Left lung (tissue), 10 donors: ENCODE measurements around the gene CALML6. TPM values are rescaled to one million over a fixed set of nuclear protein-coding genes. Genes with fewer than 3 reads are reported as not detected.

Experiments used
- ATAC-seq: fragments of 200-7000 bp; cut with Tn5 transposase; one replicate; pipeline ENCODE4 v1.9.1; 2020; ENCODE audit warnings: moderate library complexity
- DNase-seq, 4 donors: peaks; one replicate each; pipeline ENCODE4 v3.0.0-alpha.2; 2013 to 2020
- H3K27ac ChIP-seq, 2 donors: fragments of 200-600 bp; sonication (generic) in 1 of 2; one replicate each; pipeline versions ENCODE4 v1.5.0 to v1.8.0; 2020 to 2021
- H3K27me3 ChIP-seq, 2 donors: fragments of 200-600 bp; sonication (generic) in 1 of 2; one replicate each; pipeline versions ENCODE4 v1.5.0 to v1.8.0; 2020 to 2021
- H3K36me3 ChIP-seq, 2 donors: fragments of 200-600 bp; sonication (generic) in 1 of 2; one replicate each; pipeline versions ENCODE4 v1.5.0 to v1.8.0; 2020 to 2021
- H3K4me1 ChIP-seq, 2 donors: fragments of 200-600 bp; one replicate each; pipeline ENCODE4 v1.8.0; 2021
- H3K4me3 ChIP-seq, 2 donors: fragments of 200-600 bp; sonication (generic) in 1 of 2; one replicate each; pipeline versions ENCODE4 v1.5.0 to v1.8.0; 2020 to 2021; ENCODE audit warnings: mild to moderate bottlenecking in 1 of 2
- H3K9me3 ChIP-seq, 2 donors: fragments of 200-600 bp; sonication (generic) in 1 of 2; one replicate each; pipeline versions ENCODE4 v1.5.0 to v1.8.0; 2020 to 2021
- CTCF ChIP-seq, 2 donors: fragments of 200-600 bp; sonication (generic) in 1 of 2; IDR thresholded peaks; one replicate each; pipeline versions ENCODE4 v1.5.0 to v1.8.0; 2021; ENCODE audit warnings: antibody characterized with exemption in 2 of 2
- intact Hi-C, 2 donors: fragments of 100-400 bp; cut with DNase I; formaldehyde crosslinking; loops; one replicate each; pipeline versions ENCODE4 v1.11.2 to v1.14.2; 2022
- polyA plus RNA-seq, 6 donors: library from polyadenylated mRNA; unstranded; fragments of 120-200 nt; gene quantifications; one replicate each; pipeline ENCODE4 v1.2.1, GENCODE V29; 2013; ENCODE audit not compliant: insufficient read length in 6 of 6
- total RNA-seq, 2 donors: library from RNA; stranded (reverse); fragmentation: NEBNext Ultra II Directional; extraction: Animal tissue kit (Norgen Biotek cat#: 25700); gene quantifications; one replicate each; pipeline ENCODE4 v1.2.1, GENCODE V29; 2021
- donor health status: DM: no; HTN: yes; CAD: no.
- donor health status: DM: no; HTN: no; CAD: no.

CALML6 gene
- total and polyA plus RNA-seq, 8 donors: 0.67 to 1.5 (median 0.91) TPM

DNA sequence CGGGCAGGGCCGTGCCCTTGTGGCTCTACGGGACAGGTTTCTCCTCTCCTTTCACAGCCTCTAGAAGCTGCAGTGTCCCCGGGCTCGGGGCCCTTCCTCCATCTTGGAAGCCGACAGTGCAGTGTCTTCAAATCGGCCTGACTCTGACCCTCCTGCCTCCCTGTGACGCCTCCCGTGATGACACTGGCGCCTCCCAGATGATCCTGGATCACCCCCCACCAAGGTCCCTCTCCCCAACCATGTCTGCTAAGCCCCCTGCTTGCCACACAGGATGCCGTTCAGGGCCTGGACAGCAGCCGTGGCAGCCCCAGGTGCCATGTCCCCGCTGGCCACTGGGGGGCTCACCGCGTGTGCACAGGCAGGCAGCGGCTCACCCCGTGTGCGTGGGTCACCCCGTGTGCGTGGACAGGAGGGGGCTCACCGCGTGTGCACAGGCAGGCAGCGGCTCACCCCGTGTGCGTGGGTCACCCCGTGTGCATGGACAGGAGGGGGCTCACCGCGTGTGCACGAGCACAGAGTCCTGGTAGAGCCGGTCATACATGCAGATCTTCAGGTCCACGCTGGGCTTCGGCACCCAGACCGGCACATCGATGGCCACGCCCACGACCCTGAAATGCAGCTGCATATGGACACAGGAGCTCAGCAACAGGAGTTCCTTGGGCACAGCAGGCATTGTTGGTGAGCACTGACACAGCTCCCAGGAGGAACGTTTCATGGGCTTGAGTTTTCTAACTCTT is 28.9 kb downstream of the CALML6 start:
- peak in 2 of 4 donors; percentile 44 to 89 for DNase-seq
- Histone ChIP-seq H3K9me3 (no peaks in the 10 kb centered on the region), H3K27ac (no peak overlapping the region), H3K27me3 (peaks cover 0 to 30% of the 10 kb centered on the region in 2 donors), H3K36me3 (no peaks in the 10 kb centered on the region), H3K4me3 (no peak overlapping the region), H3K4me1 (peaks cover 3 to 6% of the 10 kb centered on the region in 2 donors)
- peak; percentile 92 to 93 for TF ChIP-seq CTCF (IDR thresholded peaks at IDR 0.05)
- intact Hi-C loops: loop anchor here in 1 of 2 donors (5.0 kb wide), 1 partner anchor 103 kb away; no protein-coding TSS in a partner anchor
- peak; percentile 91 for ATAC-seq

GRCh38 chr1:1945782-1946393 is 30.8 kb downstream of the CALML6 start:
- Histone ChIP-seq H3K4me1 (peaks cover 3 to 6% of the 10 kb centered on the region in 2 donors), H3K4me3 (no peak overlapping the region), H3K9me3 (peaks cover 0 to 2% of the 10 kb centered on the region in 2 donors), H3K36me3 (no peaks in the 10 kb centered on the region), H3K27ac (no peak overlapping the region), H3K27me3 (peaks cover 0 to 29% of the 10 kb centered on the region in 2 donors)
- TF ChIP-seq CTCF (IDR thresholded peaks at IDR 0.05): no peak
- intact Hi-C loops: no loop called here
- DNase-seq (peak in 1 of 4 donors; percentile 53), ATAC-seq (no peak)

- H3K27ac ChIP-seq: no peak overlapping the region
- intact Hi-C loops: no loop called here
- peaks cover 0 to 22% of the 10 kb centered on the region in 2 donors for H3K27me3 ChIP-seq
- TF ChIP-seq CTCF (IDR thresholded peaks at IDR 0.05): no peak
- H3K36me3 ChIP-seq: no peaks in the 10 kb centered on the region
- H3K4me3 ChIP-seq: no peak overlapping the region
- peaks cover 0 to 3% of the 10 kb centered on the region in 2 donors for H3K9me3 ChIP-seq
- H3K4me1 ChIP-seq: peaks cover 3 to 6% of the 10 kb centered on the region in 2 donors
- ATAC-seq: peak; percentile 17
- DNase-seq: peak in 3 of 4 donors; percentile 59 to 84 (median 80)
Measured at GRCh38 chr1:1946540-1946939, 31.5 kb downstream of the CALML6 start.

- peaks cover 0 to 3% of the 10 kb centered on the region in 2 donors for H3K9me3 ChIP-seq
- no peak for TF ChIP-seq CTCF (IDR thresholded peaks at IDR 0.05)
- no peaks in the 10 kb centered on the region for H3K36me3 ChIP-seq
- DNase-seq (peak in 1 of 4 donors; percentile 80), ATAC-seq (peak; percentile 43)
- no peak overlapping the region for H3K27ac ChIP-seq
- peaks cover 0 to 13% of the 10 kb centered on the region in 2 donors for H3K27me3 ChIP-seq
- H3K4me3 ChIP-seq: no peak overlapping the region
- intact Hi-C loops: no loop called here
- H3K4me1 ChIP-seq: peaks cover 3 to 6% of the 10 kb centered on the region in 2 donors
Measured at GRCh38 chr1:1947493-1947892, 32.4 kb downstream of the CALML6 start.

DNA sequence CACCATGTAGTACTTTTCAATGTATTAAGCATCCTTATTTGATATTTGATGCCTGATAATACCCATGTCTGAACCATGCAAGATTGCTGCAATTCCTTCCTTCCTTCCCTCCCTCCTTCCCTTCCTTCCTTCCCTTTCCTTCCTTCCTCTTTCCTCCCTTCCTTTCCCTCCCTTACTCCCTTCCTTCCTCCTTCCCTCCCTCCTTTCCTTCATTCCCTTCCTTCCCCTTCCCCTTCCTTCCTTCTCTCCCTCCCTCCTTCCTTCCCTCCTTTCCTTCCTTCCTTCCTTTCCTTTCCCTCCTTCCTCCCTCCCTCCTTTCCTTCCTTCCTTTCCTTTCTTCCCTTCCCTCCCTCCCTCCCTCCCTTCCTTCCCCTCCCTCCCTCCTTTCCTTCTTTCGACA is 33.7 kb downstream of the CALML6 start:
- peaks cover 0 to under 1% of the 10 kb centered on the region in 2 donors for H3K27me3 ChIP-seq
- peaks cover 0 to 3% of the 10 kb centered on the region in 2 donors for H3K9me3 ChIP-seq
- peaks cover 3 to 5% of the 10 kb centered on the region in 2 donors for H3K4me1 ChIP-seq
- DNase-seq (no peak), ATAC-seq (no peak)
- no peaks in the 10 kb centered on the region for H3K36me3 ChIP-seq
- no peak overlapping the region for H3K27ac ChIP-seq
- intact Hi-C loops: no loop called here
- H3K4me3 ChIP-seq: no peak overlapping the region
- no peak for TF ChIP-seq CTCF (IDR thresholded peaks at IDR 0.05)
